IMR-90 (cell line): ENCODE data around the gene PRODH. TPM values are rescaled to one million over a fixed set of nuclear protein-coding genes. Genes with fewer than 3 reads are reported as not detected.
"Not testable (repeated sequence)": the region's sequence is repeated elsewhere in the genome, so short reads cannot be mapped to it uniquely, and the experiment has no call there.

Experiments
- ATAC-seq: fragments of 200-7000 bp; cut with Tn5 transposase; 2 replicates; pipeline ENCODE4 v1.9.1; 2020; ENCODE audit warnings: low read depth, mild to moderate bottlenecking, moderate library complexity
- BruUV-seq: library from RNA; stranded (reverse); fragments of 400-500 nt; replicated peaks from 2 replicates; lab custom pipeline; 2021; lab: Mats Ljungman, UMichigan
- CTCF ChIA-PET: fragments of 300-600 bp; formaldehyde crosslinking; extraction: SDS; loops from one replicate; lab custom pipeline; 2021; ENCODE audit warnings: antibody characterized with exemption; lab: Yijun Ruan, JAX
- POLR2A ChIA-PET: fragments of 300-600 bp; sonication (Branson Sonifier 250); formaldehyde crosslinking; loops from one replicate; lab custom pipeline; 2022; ENCODE audit warnings: antibody characterized with exemption; ENCODE audit not compliant: unreplicated experiment; lab: Charles Lee
- DNase-seq: peaks from one replicate; pipeline ENCODE4 v3.0.0; 2013
- H2AFZ ChIP-seq: replicated peaks from 2 replicates; pipeline ENCODE3; 2013; ENCODE audit warnings: low read length, mild to moderate bottlenecking; ENCODE audit not compliant: poor library complexity
- H2AK5ac ChIP-seq: 2 replicates; pipeline ENCODE4 v1.6.1; 2013; ENCODE audit warnings: low read depth, low read length, inconsistent platforms
- H2AK9ac ChIP-seq: replicated peaks from 2 replicates; pipeline ENCODE3; 2013; ENCODE audit warnings: mild to moderate bottlenecking, low read depth, low read length, moderate library complexity; ENCODE audit not compliant: poor library complexity
- H2BK120ac ChIP-seq: 2 replicates; pipeline ENCODE4 v1.6.1; 2013; ENCODE audit warnings: low read depth, low read length, inconsistent platforms
- H2BK15ac ChIP-seq: 3 replicates; pipeline ENCODE4 v1.6.1; 2013; ENCODE audit warnings: low read depth, low read length, inconsistent platforms
- H2BK20ac ChIP-seq: 2 replicates; pipeline ENCODE4 v1.6.1; 2013; ENCODE audit warnings: low read depth, mild to moderate bottlenecking, inconsistent platforms, low read length, moderate library complexity
- H2BK5ac ChIP-seq: 2 replicates; pipeline ENCODE4 v1.6.1; 2013; ENCODE audit warnings: mild to moderate bottlenecking, low read depth, low read length, inconsistent platforms; ENCODE audit not compliant: poor library complexity, severe bottlenecking
- H3K14ac ChIP-seq: replicated peaks from 2 replicates; pipeline ENCODE4 v1.6.1; 2013; ENCODE audit warnings: low read depth, low read length, inconsistent platforms
- H3K18ac ChIP-seq: 2 replicates; pipeline ENCODE4 v1.6.1; 2013; ENCODE audit warnings: low read depth, low read length, control low read depth
- H3K23ac ChIP-seq: 2 replicates; pipeline ENCODE4 v1.6.1; 2013; ENCODE audit warnings: low read depth, low read length, inconsistent platforms
- H3K27ac ChIP-seq: 2 replicates; pipeline ENCODE4 v1.5.1; 2013; ENCODE audit warnings: mild to moderate bottlenecking, control low read depth, low read length; ENCODE audit not compliant: insufficient read depth
- H3K27me3 ChIP-seq: 2 replicates; pipeline ENCODE4 v1.6.1; 2013; ENCODE audit warnings: low read length; ENCODE audit not compliant: control insufficient read depth, insufficient read depth
- H3K36me3 ChIP-seq: 2 replicates; pipeline ENCODE4 v1.6.1; 2013; ENCODE audit warnings: low read length, mixed read lengths; ENCODE audit not compliant: control insufficient read depth, insufficient read depth
- H3K4ac ChIP-seq: 2 replicates; pipeline ENCODE4 v1.6.1; 2013; ENCODE audit warnings: low read depth, low read length, inconsistent platforms
- H3K4me1 ChIP-seq: 2 replicates; pipeline ENCODE4 v1.6.1; 2013; ENCODE audit warnings: low read length, mixed read lengths; ENCODE audit not compliant: control insufficient read depth, insufficient read depth
- H3K4me2 ChIP-seq: 2 replicates; pipeline ENCODE4 v1.6.1; 2013; ENCODE audit warnings: low read depth, mild to moderate bottlenecking, control low read depth, low read length, moderate library complexity
- H3K4me3 ChIP-seq: 2 replicates; pipeline ENCODE4 v1.5.1; 2013; ENCODE audit warnings: low read depth, mild to moderate bottlenecking, control low read depth, low read length, moderate library complexity; ENCODE audit not compliant: insufficient read depth
- H3K56ac ChIP-seq: 2 replicates; pipeline ENCODE4 v1.6.1; 2013; ENCODE audit warnings: low read length, inconsistent platforms; ENCODE audit not compliant: insufficient read depth; ENCODE audit errors: extremely low read depth
- H3K79me1 ChIP-seq, 2 experiments: 2 replicates each; pipeline ENCODE4 v1.6.1; 2013; ENCODE audit warnings: low read length in 2 of 2, inconsistent platforms in 1 of 2, low read depth in 1 of 2
- H3K9ac ChIP-seq: 2 replicates; pipeline ENCODE4 v1.6.1; 2013; ENCODE audit warnings: low read depth, low read length, control low read depth
- H3K9me1 ChIP-seq: 2 replicates; pipeline ENCODE4 v1.6.1; 2013; ENCODE audit warnings: low read length, inconsistent platforms; ENCODE audit not compliant: insufficient read depth
- H3K9me3 ChIP-seq: 2 replicates; pipeline ENCODE4 v1.6.1; 2013; ENCODE audit warnings: low read length; ENCODE audit not compliant: control insufficient read depth, insufficient read depth
- H4K20me1 ChIP-seq: 2 replicates; pipeline ENCODE4 v1.6.1; 2013; ENCODE audit warnings: low read length, inconsistent platforms; ENCODE audit not compliant: insufficient read depth
- H4K5ac ChIP-seq: 2 replicates; pipeline ENCODE4 v1.6.1; 2013; ENCODE audit warnings: mild to moderate bottlenecking, low read depth, low read length, control low read depth
- H4K8ac ChIP-seq, 2 experiments: 2 replicates each; pipeline ENCODE4 v1.6.1; 2013; ENCODE audit warnings: low read depth in 2 of 2, low read length in 2 of 2, control low read depth in 1 of 2, inconsistent platforms in 1 of 2
- H4K91ac ChIP-seq: 2 replicates; pipeline ENCODE4 v1.6.1; 2013; ENCODE audit warnings: low read depth, low read length, inconsistent platforms; ENCODE audit not compliant: insufficient read depth
- WGBS, 2 experiments: methylation state at CpG; one replicate each; pipeline versions ENCODE4 v1.1.5 to v1.1.7; 2013; ENCODE audit warnings: missing lambda C conversion rate in 2 of 2; ENCODE audit not compliant: insufficient read length in 1 of 2; ENCODE audit errors: extremely low coverage in 2 of 2; 5-methylcytosine and 5-hydroxymethylcytosine counted together
- dilution Hi-C: fragments of 300-500 bp; cut with HindIII; formaldehyde crosslinking; loops from one replicate; pipeline ENCODE4 v1.14.3; 2018; ENCODE audit warnings: low sequenced_read_pairs; ENCODE audit not compliant: unreplicated experiment
- in situ Hi-C: fragments of 300-500 bp; cut with MboI; formaldehyde crosslinking; loops from 3 replicates; pipeline ENCODE4 v1.14.3; 2019; ENCODE audit warnings: low sequenced_read_pairs, inconsistent platforms, mixed read lengths
- intact Hi-C: fragments of 100-400 bp; cut with micrococcal nuclease; formaldehyde crosslinking; loops from 2 replicates; pipeline ENCODE4 v1.10.0; 2022
- polyA plus RNA-seq, 3 experiments: library from polyadenylated mRNA; depleted of rRNA; stranded (reverse); fragments of >200 nt; gene quantifications; 2 replicates each; pipeline ENCODE4 v1.2.3, GENCODE V29; 2012; ENCODE audit warnings: low replicate concordance in 1 of 3
- total RNA-seq: library from RNA; depleted of rRNA; stranded (reverse); fragments of >200 nt; gene quantifications from 2 replicates; pipeline ENCODE4 v1.2.3, GENCODE V29; 2012

Gene PRODH
- total and polyA plus RNA-seq, 2 of the 4 experiments (the other 2 are of a cell fraction): 0.02 TPM; not detected in 1

- H2BK15ac ChIP-seq, in situ Hi-C loops, H2AK5ac ChIP-seq, H2AFZ ChIP-seq, intact Hi-C loops, POLR2A ChIA-PET, H3K9me1 ChIP-seq, H3K14ac ChIP-seq, H3K4ac ChIP-seq, H3K9ac ChIP-seq, H3K9me3 ChIP-seq, H4K20me1 ChIP-seq, H3K27ac ChIP-seq, H4K91ac ChIP-seq, H3K4me1 ChIP-seq, H2AK9ac ChIP-seq, H3K36me3 ChIP-seq, H3K79me1 ChIP-seq, ATAC-seq, H4K8ac ChIP-seq, H3K4me3 ChIP-seq, H3K18ac ChIP-seq, DNase-seq, H3K4me2 ChIP-seq, H2BK20ac ChIP-seq, BruUV-seq, H3K56ac ChIP-seq, H4K5ac ChIP-seq, H3K27me3 ChIP-seq, H2BK5ac ChIP-seq, H3K23ac ChIP-seq, H2BK120ac ChIP-seq, CTCF ChIA-PET, dilution Hi-C loops: not testable (repeated sequence)
- WGBS, 2 experiments: no CpG with 5 or more reads among the region's 10 CpGs
Observed at GRCh38 chr22:18912264-18912946, 23.7 kb downstream of the PRODH start.

- H3K4ac ChIP-seq, BruUV-seq, H4K8ac ChIP-seq, H4K20me1 ChIP-seq, DNase-seq, intact Hi-C loops, H3K4me3 ChIP-seq, H2AK9ac ChIP-seq, POLR2A ChIA-PET, ATAC-seq, H3K4me2 ChIP-seq, H4K5ac ChIP-seq, H2AFZ ChIP-seq, H2BK15ac ChIP-seq, H2BK20ac ChIP-seq, H3K36me3 ChIP-seq, H3K23ac ChIP-seq, H2BK120ac ChIP-seq, H3K56ac ChIP-seq, H4K91ac ChIP-seq, H3K9me3 ChIP-seq, in situ Hi-C loops, H3K4me1 ChIP-seq, CTCF ChIA-PET, H3K9ac ChIP-seq, H2AK5ac ChIP-seq, H2BK5ac ChIP-seq, dilution Hi-C loops, H3K27me3 ChIP-seq, H3K27ac ChIP-seq, H3K9me1 ChIP-seq, H3K79me1 ChIP-seq, H3K18ac ChIP-seq, H3K14ac ChIP-seq: not testable (repeated sequence)
- WGBS, 2 experiments: no CpG with 5 or more reads among the region's 2 CpGs
Observed at GRCh38 chr22:18911535-18911934, 24.6 kb downstream of the PRODH start.
